ENCODE results near the gene FLT3LG.

Gene FLT3LG

DNA sequence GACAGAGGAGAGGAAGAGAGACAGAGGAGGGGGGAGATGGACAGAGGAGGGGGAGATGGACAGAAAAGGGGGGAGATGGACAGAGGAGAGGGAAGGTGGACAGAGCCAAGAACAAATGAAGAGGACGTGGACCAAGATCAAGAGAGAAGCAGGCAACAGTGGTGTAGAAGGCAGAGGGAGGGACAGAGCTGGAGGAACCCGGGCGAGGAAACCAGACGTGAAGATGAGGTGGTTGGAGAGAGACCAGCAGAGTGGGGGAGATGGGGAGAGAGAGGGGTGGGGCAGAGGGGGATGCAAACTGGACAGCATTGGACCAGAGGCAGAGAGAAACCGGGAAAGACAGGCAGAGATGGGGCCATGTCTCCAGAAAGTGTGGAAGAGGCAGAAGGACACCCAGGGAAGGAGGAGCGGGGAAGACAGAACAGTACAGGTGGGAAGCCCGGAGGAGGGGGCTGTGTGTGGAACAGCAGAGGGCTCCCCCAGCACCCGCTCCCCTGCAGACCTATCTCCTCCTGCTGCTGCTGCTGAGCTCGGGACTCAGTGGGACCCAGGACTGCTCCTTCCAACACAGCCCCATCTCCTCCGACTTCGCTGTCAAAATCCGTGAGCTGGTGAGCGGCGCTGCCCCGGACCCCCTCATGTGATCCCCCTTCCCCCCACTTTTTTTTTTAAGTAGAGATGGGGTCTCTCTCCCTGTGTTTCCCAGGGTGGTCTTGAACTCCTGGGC, 1.3 kb downstream of the FLT3LG start:
- no peak for DNase-seq (ENCODE audit: low read depth)
- in situ Hi-C loops (cut with HindIII; ENCODE audit: low sequenced_read_pairs), result no loop called here
- TF ChIP-seq, protein P1, sequence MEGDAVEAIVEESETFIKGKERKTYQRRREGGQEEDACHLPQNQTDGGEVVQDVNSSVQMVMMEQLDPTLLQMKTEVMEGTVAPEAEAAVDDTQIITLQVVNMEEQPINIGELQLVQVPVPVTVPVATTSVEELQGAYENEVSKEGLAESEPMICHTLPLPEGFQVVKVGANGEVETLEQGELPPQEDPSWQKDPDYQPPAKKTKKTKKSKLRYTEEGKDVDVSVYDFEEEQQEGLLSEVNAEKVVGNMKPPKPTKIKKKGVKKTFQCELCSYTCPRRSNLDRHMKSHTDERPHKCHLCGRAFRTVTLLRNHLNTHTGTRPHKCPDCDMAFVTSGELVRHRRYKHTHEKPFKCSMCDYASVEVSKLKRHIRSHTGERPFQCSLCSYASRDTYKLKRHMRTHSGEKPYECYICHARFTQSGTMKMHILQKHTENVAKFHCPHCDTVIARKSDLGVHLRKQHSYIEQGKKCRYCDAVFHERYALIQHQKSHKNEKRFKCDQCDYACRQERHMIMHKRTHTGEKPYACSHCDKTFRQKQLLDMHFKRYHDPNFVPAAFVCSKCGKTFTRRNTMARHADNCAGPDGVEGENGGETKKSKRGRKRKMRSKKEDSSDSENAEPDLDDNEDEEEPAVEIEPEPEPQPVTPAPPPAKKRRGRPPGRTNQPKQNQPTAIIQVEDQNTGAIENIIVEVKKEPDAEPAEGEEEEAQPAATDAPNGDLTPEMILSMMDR (IDR thresholded peaks at IDR 0.05; ENCODE audit: low read depth, low read length, missing control alignments), result no peak
- H3K4me3 ChIP-seq (ENCODE audit: low read depth, low read length), result no peak overlapping the region

DNA sequence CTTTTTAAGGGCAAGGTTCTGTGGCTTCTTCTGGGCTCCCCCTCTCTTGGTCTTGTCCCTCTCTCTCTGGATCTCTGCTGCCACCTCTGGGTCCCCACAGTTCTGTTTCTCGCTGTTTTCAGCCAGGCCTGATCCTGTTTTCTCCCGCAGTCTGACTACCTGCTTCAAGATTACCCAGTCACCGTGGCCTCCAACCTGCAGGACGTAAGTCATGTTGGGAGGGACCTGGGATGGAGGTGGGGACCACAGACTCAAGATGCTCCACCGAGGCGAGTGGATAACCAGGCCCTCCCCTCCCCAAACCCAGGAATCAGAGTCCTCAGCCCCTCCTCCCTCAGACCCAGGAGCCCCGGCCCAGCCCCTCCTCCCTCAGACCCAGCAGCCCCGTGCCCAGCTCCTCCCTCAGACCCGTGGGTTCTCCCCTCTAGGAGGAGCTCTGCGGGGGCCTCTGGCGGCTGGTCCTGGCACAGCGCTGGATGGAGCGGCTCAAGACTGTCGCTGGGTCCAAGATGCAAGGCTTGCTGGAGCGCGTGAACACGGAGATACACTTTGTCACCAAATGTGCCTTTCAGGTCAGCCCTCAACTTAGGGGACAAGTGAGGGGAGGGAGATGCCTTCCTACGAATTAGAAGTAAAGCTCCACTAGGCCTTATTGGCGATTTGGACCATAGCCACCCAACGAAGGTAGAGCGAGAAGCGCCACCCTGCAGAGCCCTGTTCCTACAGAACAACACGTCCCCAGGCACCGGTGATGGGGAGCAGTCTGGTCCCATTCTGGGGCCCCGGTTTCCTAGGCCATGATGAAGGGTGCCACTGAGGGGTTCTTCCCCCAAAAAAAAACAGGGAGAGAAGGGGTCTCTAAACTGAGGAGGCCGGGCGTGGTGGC, 2.2 kb downstream of the FLT3LG start:
- in situ Hi-C loops (cut with HindIII; ENCODE audit: low sequenced_read_pairs), result no loop called here
- TF ChIP-seq, protein P1 (IDR thresholded peaks at IDR 0.05; ENCODE audit: low read depth, low read length, missing control alignments), result peak; percentile 70
- no peak for DNase-seq (ENCODE audit: low read depth)
- H3K4me3 ChIP-seq (ENCODE audit: low read depth, low read length), result no peak overlapping the region

DNA sequence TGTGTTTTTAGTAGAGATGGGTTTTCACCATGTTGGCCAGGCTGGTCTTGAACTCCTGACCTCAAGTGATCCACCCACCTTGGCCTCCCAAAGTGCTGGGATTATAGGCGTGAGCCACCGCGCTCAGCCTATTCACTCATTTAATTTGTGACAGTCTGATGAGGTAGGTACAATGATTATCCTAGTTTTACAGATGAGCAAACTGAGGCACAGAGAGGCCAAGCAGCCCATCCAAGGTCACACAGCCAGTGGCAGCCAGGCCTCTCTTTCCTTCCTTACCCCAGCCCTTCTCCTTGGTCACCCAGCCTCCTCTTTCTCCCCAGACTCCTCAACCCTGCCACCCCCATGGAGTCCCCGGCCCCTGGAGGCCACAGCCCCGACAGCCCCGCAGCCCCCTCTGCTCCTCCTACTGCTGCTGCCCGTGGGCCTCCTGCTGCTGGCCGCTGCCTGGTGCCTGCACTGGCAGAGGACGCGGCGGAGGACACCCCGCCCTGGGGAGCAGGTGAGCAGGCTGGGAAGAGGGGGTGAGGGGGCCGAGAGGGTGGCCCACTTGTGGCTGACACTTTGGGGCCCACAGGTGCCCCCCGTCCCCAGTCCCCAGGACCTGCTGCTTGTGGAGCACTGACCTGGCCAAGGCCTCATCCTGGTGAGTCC, 6.1 kb downstream of the FLT3LG start:
- no peak overlapping the region for H3K4me3 ChIP-seq (ENCODE audit: low read depth, low read length)
- TF ChIP-seq, protein P1 (IDR thresholded peaks at IDR 0.05; ENCODE audit: low read depth, low read length, missing control alignments), result no peak
- in situ Hi-C loops (cut with HindIII; ENCODE audit: low sequenced_read_pairs), result no loop called here
- DNase-seq (ENCODE audit: low read depth), result no peak

DNA sequence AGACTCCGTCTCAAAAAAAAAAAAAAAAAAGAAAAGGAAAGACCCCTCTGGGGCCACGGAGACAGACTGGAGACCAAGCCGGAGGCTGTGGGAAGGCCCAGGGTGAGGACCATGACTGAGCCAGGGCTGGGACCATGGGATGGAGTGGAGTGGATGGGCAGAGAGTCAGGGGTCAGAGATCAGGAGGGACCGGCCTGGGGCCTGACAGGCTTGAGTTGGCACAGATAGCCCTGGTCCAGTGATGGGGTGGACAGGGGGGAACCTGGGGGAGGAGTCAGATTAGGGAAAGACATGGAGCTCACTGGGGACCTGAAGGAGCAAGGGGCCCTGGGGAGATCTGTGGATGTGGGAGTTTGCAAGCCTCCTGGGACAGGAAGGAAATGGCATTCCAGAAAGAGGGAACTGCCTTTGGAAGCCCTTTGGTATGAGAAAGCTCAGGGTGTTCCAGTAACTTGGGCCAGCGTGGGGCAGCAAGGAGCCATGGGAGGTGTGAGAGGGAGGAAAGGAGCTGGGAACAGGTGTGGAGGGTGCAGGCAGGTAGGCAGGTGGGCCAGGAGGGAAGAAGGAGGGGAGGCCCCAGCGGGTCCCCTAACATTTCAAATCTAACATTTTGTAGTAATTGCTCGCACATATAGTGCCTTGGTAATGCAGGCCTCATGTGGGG, 7.1 kb downstream of the FLT3LG start:
- TF ChIP-seq, protein P1 (IDR thresholded peaks at IDR 0.05; ENCODE audit: low read depth, low read length, missing control alignments), result no peak
- in situ Hi-C loops (cut with HindIII; ENCODE audit: low sequenced_read_pairs), result no loop called here
- H3K4me3 ChIP-seq (ENCODE audit: low read depth, low read length), result no peak overlapping the region
- no peak for DNase-seq (ENCODE audit: low read depth)

DNA sequence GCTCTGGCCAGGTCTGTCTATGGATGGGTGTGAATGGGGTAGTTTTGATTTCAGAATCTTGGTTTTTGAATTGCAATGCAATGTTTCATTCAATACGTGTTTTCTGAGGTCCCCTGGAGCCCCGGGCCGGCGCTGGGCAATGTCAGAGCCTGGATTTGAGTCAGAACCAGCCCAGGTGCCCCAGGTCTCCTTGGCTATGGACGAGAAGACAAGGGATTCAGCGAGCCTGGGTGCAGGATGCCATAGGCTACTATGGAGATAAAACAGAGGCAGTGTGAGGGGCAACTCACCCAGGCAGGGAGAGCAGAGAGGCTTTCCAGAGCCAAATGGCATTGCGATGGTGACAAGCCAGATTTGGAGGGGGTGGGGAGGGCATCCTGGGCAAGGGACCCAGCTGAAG, 12.2 kb downstream of the FLT3LG start:
- H3K4me3 ChIP-seq (ENCODE audit: low read depth, low read length), result no peak overlapping the region
- no peak for DNase-seq (ENCODE audit: low read depth)
- in situ Hi-C loops (cut with HindIII; ENCODE audit: low sequenced_read_pairs), result no loop called here
- TF ChIP-seq, protein P1 (IDR thresholded peaks at IDR 0.05; ENCODE audit: low read depth, low read length, missing control alignments), result no peak

DNA sequence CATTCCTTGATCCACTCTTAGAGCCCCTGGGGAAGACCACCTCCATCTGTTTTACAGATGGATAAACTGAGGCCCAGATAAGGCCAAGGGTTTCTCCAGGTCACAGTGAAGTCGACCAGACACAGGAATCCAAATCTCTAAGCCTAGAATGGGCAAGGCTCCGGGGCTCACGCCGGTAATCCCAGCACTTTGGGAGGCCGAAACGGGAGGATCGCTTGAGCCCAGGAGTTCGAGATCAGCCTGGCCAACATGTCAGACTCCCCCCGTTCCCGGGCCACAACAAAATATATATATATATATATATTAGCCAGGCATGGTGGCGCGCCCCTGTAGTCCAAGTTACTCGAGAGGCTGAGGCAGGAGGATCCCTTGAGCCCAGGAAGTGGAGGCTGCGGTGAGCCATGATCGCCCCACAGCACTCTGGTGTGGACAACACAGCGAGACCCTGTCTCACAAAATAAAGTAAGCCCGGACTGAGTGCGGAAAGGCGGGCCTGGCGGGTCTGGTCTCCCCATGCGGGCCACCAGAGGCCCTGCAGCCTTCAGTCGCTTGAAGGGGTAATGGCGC, 12.8 kb downstream of the FLT3LG start:
- TF ChIP-seq, protein P1 (IDR thresholded peaks at IDR 0.05; ENCODE audit: low read depth, low read length, missing control alignments), result no peak
- H3K4me3 ChIP-seq (ENCODE audit: low read depth, low read length), result no peak overlapping the region
- DNase-seq (ENCODE audit: low read depth), result no peak
- in situ Hi-C loops (cut with HindIII; ENCODE audit: low sequenced_read_pairs), result no loop called here
